ENCODE measurements around the gene SLC30A5. TPM values are rescaled to one million over a fixed set of nuclear protein-coding genes. Genes with fewer than 3 reads are reported as not detected.

Gene SLC30A5
- total and polyA plus RNA-seq, 9 of the 15 experiments (the other 6 are each of a cell fraction or from before 2014, with no cell fraction given) = 22.9 to 86.8 (median 62.5) TPM

GRCh38 chr5:69105996-69106906 is 12.4 kb downstream of the SLC30A5 start (continued):
- TF ChIP-seq FOXP4 (CRISPR knock-in tag; IDR thresholded peaks at IDR 0.05; ENCODE audit: borderline replicate concordance) = no peak
- TF ChIP-seq JUN (IDR thresholded peaks at IDR 0.05; ENCODE audit: borderline replicate concordance, low read depth, low read length) = no peak
- no peak for TF ChIP-seq JUN (CRISPR knock-in tag; IDR thresholded peaks at IDR 0.05; ENCODE audit: borderline replicate concordance)
- peak; percentile 38; the same call in 1 of the 2 replicates for TF ChIP-seq FOSL1 (tag; conservative IDR thresholded peaks at IDR 0.05)
- no peak for TF ChIP-seq HCFC1 (IDR thresholded peaks at IDR 0.05; ENCODE audit: low read depth, low read length)
- TF ChIP-seq SMARCA4 (IDR thresholded peaks at IDR 0.05) = peak; percentile 65; the same call in 1 of the 2 replicates
- no peak for TF ChIP-seq FOXO4 (CRISPR knock-in tag; IDR thresholded peaks at IDR 0.05)
- TF ChIP-seq MNT (conservative IDR thresholded peaks at IDR 0.05) = no peak
- TF ChIP-seq NKRF (IDR thresholded peaks at IDR 0.05; ENCODE audit: borderline replicate concordance) = no peak
- TF ChIP-seq SMARCA5 (IDR thresholded peaks at IDR 0.05) = no peak
- no peak for TF ChIP-seq RUNX1 (IDR thresholded peaks at IDR 0.05; ENCODE audit: low read depth)
- no peak for TF ChIP-seq EHMT2 (IDR thresholded peaks at IDR 0.05)
- no peak for TF ChIP-seq TAF15 (IDR thresholded peaks at IDR 0.05; ENCODE audit: low read depth, low read length)
- TF ChIP-seq RBM22 (IDR thresholded peaks at IDR 0.05; ENCODE audit: low read depth, low read length, poor library complexity, severe bottlenecking) = no peak
- no peak for TF ChIP-seq SRSF1 (IDR thresholded peaks at IDR 0.05; ENCODE audit: low read depth, low read length)
- TF ChIP-seq ZBTB34 (CRISPR knock-in tag; IDR thresholded peaks at IDR 0.05) = no peak
- TF ChIP-seq ZFPM2 (CRISPR knock-in tag; IDR thresholded peaks at IDR 0.05) = no peak
- TF ChIP-seq HEY1 (CRISPR knock-in tag; IDR thresholded peaks at IDR 0.05; ENCODE audit: borderline replicate concordance) = no peak
- TF ChIP-seq MTA1 (IDR thresholded peaks at IDR 0.05; ENCODE audit: borderline replicate concordance) = peak; percentile 13; the same call in 1 of the 2 replicates
- no peak for TF ChIP-seq ELF4 (CRISPR knock-in tag; IDR thresholded peaks at IDR 0.05)
